WERI-Rb-1 (cell line): ENCODE data around the gene POU5F1.
A peak's percentile ranks its signal among the peaks of the same experiment; 100 is the strongest.

ENCODE experiments used
- DNase-seq: peaks from one replicate; pipeline ENCODE4 v3.0.0-alpha.2; 2020
- H3K27ac ChIP-seq: fragments of 250-450 bp; sonication (Bioruptor Pico); 2 replicates; pipeline ENCODE4 v1.5.1; 2020; ENCODE audit warnings: mild to moderate bottlenecking, moderate library complexity
- H3K27me3 ChIP-seq: fragments of 250-450 bp; sonication (Bioruptor Pico); 2 replicates; pipeline ENCODE4 v1.5.1; 2021; ENCODE audit warnings: mild to moderate bottlenecking, low read depth, moderate library complexity; ENCODE audit not compliant: insufficient read depth, severe bottlenecking
- H3K36me3 ChIP-seq: fragments of 250-450 bp; sonication (Bioruptor Pico); 2 replicates; pipeline ENCODE4 v1.5.1; 2020; ENCODE audit warnings: mild to moderate bottlenecking, moderate library complexity
- H3K4me3 ChIP-seq: 2 replicates; pipeline ENCODE4 v1.5.1; 2011; ENCODE audit warnings: low read depth, mild to moderate bottlenecking, control low read depth, low read length
- H3K9me3 ChIP-seq: fragments of 250-450 bp; sonication (Bioruptor Pico); 2 replicates; pipeline ENCODE4 v1.5.1; 2021; ENCODE audit warnings: mild to moderate bottlenecking, moderate library complexity; ENCODE audit not compliant: severe bottlenecking
- CTCF ChIP-seq: IDR thresholded peaks from 2 replicates; pipeline ENCODE4 v1.5.1; 2011; ENCODE audit warnings: low read depth, mild to moderate bottlenecking, control low read depth, inconsistent platforms, low read length

The POU5F1 gene

GRCh38 chr6:31129130-31129529 is 41.4 kb downstream of the POU5F1 start:
- no peak for TF ChIP-seq CTCF
- DNase-seq = no peak
- Histone ChIP-seq H3K4me3 (no peak overlapping the region), H3K36me3 (no peaks in the 10 kb centered on the region), H3K9me3 (no peaks in the 10 kb centered on the region), H3K27ac (no peak overlapping the region), H3K27me3 (no peaks in the 10 kb centered on the region)

DNA sequence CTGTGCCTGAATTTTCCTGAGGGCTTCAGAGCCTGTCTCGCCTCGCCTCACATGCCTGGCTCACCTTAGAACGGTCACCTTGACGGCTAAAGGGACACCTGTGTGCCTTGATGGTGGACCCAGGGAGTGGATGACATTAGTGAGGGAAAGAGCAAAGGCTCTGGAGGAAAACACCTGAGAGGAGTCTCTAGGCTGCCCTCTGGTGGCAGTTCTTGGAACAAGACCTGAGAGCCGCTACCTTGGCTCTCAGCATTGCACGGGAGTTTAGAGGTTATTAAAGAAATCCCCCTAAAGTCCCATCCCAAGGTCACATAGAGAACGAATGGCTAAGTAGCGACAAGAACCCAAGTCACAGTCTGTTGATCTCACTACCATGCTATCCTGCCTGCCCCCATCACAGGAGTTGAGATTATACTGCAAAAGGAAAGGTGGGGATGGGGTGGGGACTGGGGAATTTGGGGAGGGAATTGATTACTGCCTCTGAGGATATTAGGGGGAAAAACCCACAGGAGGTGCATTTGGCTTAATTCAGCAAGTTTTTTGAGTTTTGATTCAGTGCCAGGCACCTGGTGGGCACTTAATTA is 42.3 kb downstream of the POU5F1 start:
- DNase-seq = peak; percentile 89
- peak; percentile 97 for TF ChIP-seq CTCF
- no peaks in the 10 kb centered on the region for H3K27me3 ChIP-seq

GRCh38 chr6:31126396-31127175 is 43.9 kb downstream of the POU5F1 start:
- DNase-seq = no peak
- H3K27ac ChIP-seq = no peak overlapping the region
- no peaks in the 10 kb centered on the region for H3K27me3 ChIP-seq
- H3K36me3 ChIP-seq = no peaks in the 10 kb centered on the region
- H3K9me3 ChIP-seq = no peaks in the 10 kb centered on the region
- TF ChIP-seq CTCF = no peak
- H3K4me3 ChIP-seq = no peak overlapping the region

More for the DNA sequence above, 42.3 kb downstream of the POU5F1 start:
- Histone ChIP-seq H3K36me3 (no peaks in the 10 kb centered on the region), H3K9me3 (no peaks in the 10 kb centered on the region), H3K4me3 (no peak overlapping the region), H3K27ac (no peak overlapping the region)

GRCh38 chr6:31125586-31126363 is 44.7 kb downstream of the POU5F1 start:
- Histone ChIP-seq H3K4me3 (no peak overlapping the region), H3K36me3 (no peaks in the 10 kb centered on the region), H3K27ac (no peak overlapping the region), H3K9me3 (no peaks in the 10 kb centered on the region), H3K27me3 (no peaks in the 10 kb centered on the region)
- no peak for TF ChIP-seq CTCF
- DNase-seq = no peak

DNA sequence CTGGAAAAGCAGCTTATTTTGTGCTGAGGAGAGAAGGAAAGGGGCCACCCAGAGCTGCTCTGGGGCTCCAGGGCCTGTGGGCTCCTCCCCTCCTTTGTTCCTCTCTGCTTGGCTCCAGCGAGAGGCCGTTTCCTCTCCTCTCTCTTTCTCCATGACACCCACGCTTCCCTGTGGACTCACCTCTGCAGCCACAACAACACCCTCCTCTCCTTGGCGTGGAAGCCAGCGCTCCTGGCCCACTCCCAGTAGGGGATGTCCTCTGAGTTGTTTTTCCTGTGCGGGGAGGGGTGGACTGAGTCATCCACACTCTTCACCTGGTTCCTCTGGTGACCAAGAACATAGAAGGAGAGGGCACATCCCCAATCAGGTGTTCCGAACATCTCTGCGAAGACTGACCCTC is 45.3 kb downstream of the POU5F1 start:
- no peak overlapping the region for H3K27ac ChIP-seq
- no peaks in the 10 kb centered on the region for H3K27me3 ChIP-seq
- DNase-seq = no peak
- H3K4me3 ChIP-seq = no peak overlapping the region
- no peaks in the 10 kb centered on the region for H3K9me3 ChIP-seq
- no peaks in the 10 kb centered on the region for H3K36me3 ChIP-seq
- TF ChIP-seq CTCF = no peak
